Osteocyte (in vitro differentiated cells): ENCODE data around the gene FBLN2. TPM values are rescaled to one million over a fixed set of nuclear protein-coding genes. Genes with fewer than 3 reads are reported as not detected.

Experiments used
- DNase-seq: peaks from one replicate; pipeline ENCODE4 v3.0.0; 2021; ENCODE audit warnings: mixed read lengths; ENCODE audit not compliant: unreplicated experiment; ENCODE audit errors: extremely low spot score
- H3K27ac Mint-ChIP-seq: one replicate; pipeline ENCODE4 v1.8.0; 2021; ENCODE audit warnings: mild to moderate bottlenecking, mixed read lengths; ENCODE audit not compliant: unreplicated experiment
- H3K27me3 Mint-ChIP-seq: one replicate; pipeline ENCODE4 v1.8.0; 2021; ENCODE audit warnings: mixed read lengths; ENCODE audit not compliant: unreplicated experiment
- H3K36me3 Mint-ChIP-seq: one replicate; pipeline ENCODE4 v1.8.0; 2021; ENCODE audit warnings: mixed read lengths; ENCODE audit not compliant: unreplicated experiment
- H3K4me1 Mint-ChIP-seq: one replicate; pipeline ENCODE4 v1.8.0; 2021; ENCODE audit warnings: mixed read lengths; ENCODE audit not compliant: unreplicated experiment
- H3K4me3 Mint-ChIP-seq: one replicate; pipeline ENCODE4 v1.8.0; 2021; ENCODE audit warnings: mild to moderate bottlenecking, moderate library complexity, mixed read lengths; ENCODE audit not compliant: unreplicated experiment
- H3K9me3 Mint-ChIP-seq: one replicate; pipeline ENCODE4 v1.8.0; 2021; ENCODE audit warnings: mixed read lengths; ENCODE audit not compliant: unreplicated experiment
- CTCF ChIP-seq: fragments of 200-600 bp; sonication (generic); IDR thresholded peaks from 2 replicates; pipeline ENCODE4 v1.5.0; 2021; ENCODE audit warnings: antibody characterized with exemption, mild to moderate bottlenecking, moderate library complexity
- total RNA-seq: library from RNA; stranded (reverse); gene quantifications from 2 replicates; pipeline ENCODE4 v1.2.1, GENCODE V29; 2021

The FBLN2 gene
- total RNA-seq, 1 donor from 2014 or later, result 215 TPM

GRCh38 chr3:13654330-13655060, 105.6 kb downstream of the FBLN2 start:
- no peaks in the 10 kb centered on the region for H3K36me3 Mint-ChIP-seq
- H3K27ac Mint-ChIP-seq, result no peak overlapping the region
- no peak for TF ChIP-seq CTCF
- DNase-seq, result no peak
- no peak overlapping the region for H3K4me3 Mint-ChIP-seq
- H3K4me1 Mint-ChIP-seq, result peaks cover 14% of the 10 kb centered on the region
- peaks cover 6% of the 10 kb centered on the region for H3K27me3 Mint-ChIP-seq
- no peaks in the 10 kb centered on the region for H3K9me3 Mint-ChIP-seq

GRCh38 chr3:13655061-13655913, 106.4 kb downstream of the FBLN2 start:
- H3K27me3 Mint-ChIP-seq, result peaks cover 9% of the 10 kb centered on the region
- peak; percentile 68 for TF ChIP-seq CTCF
- H3K9me3 Mint-ChIP-seq, result no peaks in the 10 kb centered on the region
- DNase-seq, result peak; percentile 88
- peaks cover 10% of the 10 kb centered on the region for H3K4me1 Mint-ChIP-seq
- no peaks in the 10 kb centered on the region for H3K36me3 Mint-ChIP-seq
- H3K4me3 Mint-ChIP-seq, result no peak overlapping the region
- H3K27ac Mint-ChIP-seq, result no peak overlapping the region

- Mint-ChIP-seq H3K4me1 (peaks cover 6% of the 10 kb centered on the region), H3K27me3 (peaks cover 11% of the 10 kb centered on the region), H3K9me3 (no peaks in the 10 kb centered on the region), H3K36me3 (no peaks in the 10 kb centered on the region), H3K4me3 (no peak overlapping the region), H3K27ac (no peak overlapping the region)
- DNase-seq, result no peak
- TF ChIP-seq CTCF, result no peak
These were observed 107.8 kb downstream of the FBLN2 start for GRCh38 chr3:13656584-13657301.

GRCh38 chr3:13657660-13658435, 108.9 kb downstream of the FBLN2 start:
- Mint-ChIP-seq H3K9me3 (no peaks in the 10 kb centered on the region), H3K4me3 (no peak overlapping the region), H3K4me1 (peaks cover 6% of the 10 kb centered on the region), H3K27me3 (peaks cover 11% of the 10 kb centered on the region), H3K36me3 (no peaks in the 10 kb centered on the region), H3K27ac (no peak overlapping the region)
- peak; percentile 86 for TF ChIP-seq CTCF
- no peak for DNase-seq
